Measurements from ENCODE around the gene FAM110A.
"Not testable (repeated sequence)": the region's sequence is repeated elsewhere in the genome, so short reads cannot be mapped to it uniquely, and the experiment has no call there.

FAM110A gene

DNA sequence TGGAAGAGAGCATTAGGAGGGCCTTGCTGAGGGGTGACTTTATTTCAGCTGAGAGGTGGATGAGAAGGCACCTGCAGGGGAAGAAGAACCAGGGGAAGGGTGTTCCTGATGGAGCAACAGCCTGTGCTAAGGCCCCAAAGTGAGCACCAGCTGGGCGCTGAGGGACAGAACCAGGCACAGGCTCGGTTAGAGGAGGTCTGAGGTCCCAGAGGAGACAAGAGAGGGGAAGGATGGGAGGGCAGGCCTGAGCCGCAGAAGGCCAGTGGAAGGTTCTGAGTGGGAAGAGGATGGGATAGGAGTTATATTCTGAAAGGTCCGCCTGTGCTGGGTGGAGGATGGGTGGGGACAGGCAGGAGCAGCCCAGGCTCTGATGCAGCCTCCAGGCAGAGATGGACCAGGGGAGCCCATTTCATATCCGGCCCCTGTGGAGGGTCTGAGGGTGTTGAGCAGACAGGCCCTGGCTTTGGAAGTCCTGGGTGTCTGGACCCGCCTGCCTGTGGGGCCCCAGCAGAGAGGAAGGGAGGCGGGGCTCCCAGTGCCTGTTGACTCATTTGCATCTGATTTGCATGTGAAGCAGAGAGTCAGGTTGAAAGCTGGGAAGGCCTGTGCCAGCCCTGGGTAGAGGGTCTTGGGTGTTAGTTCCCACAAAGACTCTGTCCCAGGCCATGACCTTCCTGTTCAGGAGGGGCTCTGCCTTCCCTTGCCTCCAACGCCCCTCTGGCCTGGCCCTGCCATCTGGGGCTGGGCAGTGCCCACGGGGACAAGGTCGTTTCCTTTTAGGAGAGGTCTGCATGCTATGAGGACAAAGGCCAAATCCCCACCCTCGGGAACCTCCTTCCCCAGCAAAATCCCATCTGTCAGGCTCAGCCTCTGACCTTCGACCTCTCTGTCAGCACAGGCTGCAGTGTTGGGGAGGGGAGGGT is 10.6 kb upstream of the FAM110A start:
- in situ Hi-C loops (cut with MboI; ENCODE audit: low sequenced_read_pairs), result no loop called here

DNA sequence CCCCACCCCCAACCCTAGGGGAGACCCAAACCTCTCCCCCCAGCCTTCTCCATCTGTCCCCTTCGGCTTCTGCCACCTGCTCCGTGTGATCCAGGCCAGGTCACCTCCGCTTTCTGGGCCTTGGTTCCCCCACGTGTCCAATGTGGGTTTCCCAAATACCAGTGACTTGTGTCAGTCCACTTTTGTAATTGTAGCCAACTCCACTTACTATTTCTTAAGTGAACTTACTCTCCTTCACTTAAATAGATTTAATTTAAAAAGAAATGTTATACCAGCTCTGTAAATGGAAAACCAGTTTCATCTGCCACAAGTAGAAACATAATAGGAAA is 10.0 kb upstream of the FAM110A start:
- in situ Hi-C loops (cut with MboI; ENCODE audit: low sequenced_read_pairs), result no loop called here

DNA sequence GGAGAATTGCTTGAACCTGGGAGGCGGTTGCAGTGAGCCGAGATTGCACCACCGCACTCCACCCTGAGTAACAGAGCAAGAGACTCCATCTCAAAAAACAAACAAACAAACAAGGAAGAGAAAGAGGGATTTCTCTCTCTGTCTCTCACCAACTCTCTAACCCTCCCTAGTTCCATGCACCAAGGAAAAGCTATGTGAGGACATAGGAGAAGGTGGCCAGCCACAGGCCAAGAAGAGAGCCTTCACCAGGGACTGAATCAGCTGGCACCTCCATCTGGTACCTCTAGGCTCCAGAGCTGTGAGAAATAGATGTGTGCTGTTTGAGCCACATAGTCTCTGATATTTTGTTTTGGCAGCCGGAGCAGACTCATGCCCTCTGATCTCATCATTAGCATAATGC is 9.0 kb upstream of the FAM110A start:
- in situ Hi-C loops (cut with MboI; ENCODE audit: low sequenced_read_pairs), result no loop called here

DNA sequence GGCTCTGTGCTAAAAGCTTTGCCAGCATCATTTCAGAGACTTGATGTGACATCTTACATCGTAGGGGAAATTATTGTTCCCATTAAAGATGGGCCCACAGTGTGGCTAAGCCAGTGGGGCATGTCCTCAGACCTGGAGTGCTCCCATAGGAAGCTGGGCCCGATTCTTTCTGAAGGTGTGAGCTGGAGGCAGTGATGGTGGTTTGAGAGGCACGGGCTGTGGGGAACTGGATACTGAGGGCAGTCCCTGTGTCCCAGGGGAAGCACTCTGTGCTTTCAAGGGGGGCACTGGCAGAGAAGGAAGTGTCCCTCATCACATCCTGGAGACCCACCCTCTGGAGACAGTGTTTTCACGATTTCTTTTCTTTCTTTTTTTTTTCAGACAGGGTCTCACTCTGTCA is 8.6 kb upstream of the FAM110A start:
- in situ Hi-C loops (cut with MboI; ENCODE audit: low sequenced_read_pairs), result no loop called here

DNA sequence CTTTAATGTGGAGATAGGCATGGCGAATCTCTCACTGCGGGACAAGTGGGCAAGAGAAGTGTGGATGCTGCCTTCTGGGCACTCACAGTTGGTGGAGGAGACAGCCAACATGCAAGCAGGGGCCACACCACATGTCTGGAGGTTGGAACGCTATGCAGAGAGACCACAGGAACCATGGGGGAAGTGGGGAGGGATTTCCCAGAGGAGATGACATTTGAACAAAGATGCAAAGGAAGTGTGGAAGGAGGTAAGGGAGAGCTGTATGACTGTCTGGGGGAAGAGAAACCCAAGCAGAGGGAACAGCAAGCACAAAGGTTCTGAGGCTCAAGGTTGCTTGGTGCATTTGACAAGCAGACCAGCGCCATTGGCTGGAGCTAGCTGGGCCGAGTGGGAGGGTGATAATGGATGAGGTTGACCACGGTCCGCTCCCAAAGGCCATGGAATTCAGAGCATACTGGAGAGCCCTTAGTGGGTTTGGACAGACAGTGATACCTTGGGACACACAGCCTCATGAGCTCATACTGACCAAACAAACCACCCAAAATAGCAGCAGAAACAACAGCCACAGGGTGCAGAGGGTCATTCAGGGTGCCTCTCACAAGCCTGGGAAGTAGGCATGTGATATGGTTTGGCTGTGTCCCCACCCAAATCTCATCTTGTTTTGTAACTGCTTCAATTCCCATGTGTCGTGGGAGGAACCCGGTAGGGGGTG is 7.6 kb upstream of the FAM110A start:
- in situ Hi-C loops (cut with MboI; ENCODE audit: low sequenced_read_pairs), result no loop called here

DNA sequence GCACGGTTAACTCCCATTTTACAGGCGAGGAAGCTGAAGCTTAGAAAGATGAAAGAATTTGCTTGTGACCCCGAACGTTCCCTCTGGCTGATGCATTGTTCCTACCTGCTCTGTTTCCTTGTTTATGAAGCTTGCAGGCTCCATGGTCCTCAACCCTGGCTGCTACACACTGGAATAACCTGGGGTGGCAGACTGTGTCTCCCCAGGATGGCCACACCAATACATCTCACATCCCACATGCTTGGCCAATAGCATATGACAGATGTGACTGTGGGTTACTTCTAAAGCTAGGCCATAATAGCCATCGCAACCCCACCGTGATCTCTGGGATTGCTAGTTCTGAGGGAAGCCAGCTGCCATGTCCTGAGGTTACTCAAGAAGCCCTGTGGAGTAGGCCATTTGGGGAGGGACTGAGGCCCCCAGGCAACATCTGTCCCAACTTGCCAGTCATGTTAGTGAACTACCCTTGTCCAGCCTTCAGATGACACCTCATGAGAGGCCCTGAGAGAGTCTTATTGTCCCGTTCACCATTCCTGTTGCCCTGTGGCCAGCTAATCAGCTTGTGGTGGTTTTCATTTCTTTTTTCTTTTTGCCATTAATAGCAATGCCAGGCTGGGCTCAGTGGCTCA is 6.7 kb upstream of the FAM110A start:
- in situ Hi-C loops (cut with MboI; ENCODE audit: low sequenced_read_pairs), result no loop called here

DNA sequence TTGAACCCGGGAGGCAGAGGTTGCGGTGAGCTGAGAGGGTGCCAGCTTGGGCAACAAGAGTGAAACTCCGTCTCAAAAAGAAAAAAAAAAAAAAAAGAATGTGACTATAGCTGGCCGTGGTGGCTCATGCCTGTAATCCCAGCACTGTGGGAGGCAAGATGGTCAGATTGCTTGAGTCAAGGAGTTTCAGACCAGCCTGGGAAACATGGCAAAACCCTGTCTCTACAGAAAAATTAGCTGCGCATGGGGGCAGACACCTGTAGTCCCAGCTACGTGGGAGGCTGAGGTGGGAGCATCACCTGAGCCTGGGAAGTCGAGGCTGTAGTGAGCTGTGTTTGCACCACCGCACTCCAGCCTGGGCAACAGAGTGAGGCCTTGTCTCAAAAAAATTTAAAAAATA is 5.5 kb upstream of the FAM110A start:
- in situ Hi-C loops (cut with MboI; ENCODE audit: low sequenced_read_pairs), result not testable (repeated sequence)

DNA sequence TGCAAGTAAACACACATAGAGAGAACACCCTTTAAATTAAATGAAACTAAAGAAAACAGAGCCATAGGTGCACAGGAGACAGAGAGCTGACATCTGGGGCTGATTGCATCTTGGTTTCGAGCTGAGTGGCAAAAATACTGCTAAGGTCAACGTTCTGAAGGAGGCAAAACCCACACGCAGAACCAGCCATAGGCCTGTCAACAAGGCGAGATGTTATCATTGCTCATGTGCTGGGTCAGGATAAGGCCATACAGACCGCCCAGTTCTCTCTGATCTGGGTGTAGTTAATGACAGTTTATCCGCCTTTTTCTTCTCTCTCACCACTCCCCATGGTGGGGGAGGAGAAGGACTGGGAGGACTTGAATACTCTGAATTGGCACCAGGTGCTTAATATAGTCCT is 4.5 kb upstream of the FAM110A start:
- in situ Hi-C loops (cut with MboI; ENCODE audit: low sequenced_read_pairs), result no loop called here

DNA sequence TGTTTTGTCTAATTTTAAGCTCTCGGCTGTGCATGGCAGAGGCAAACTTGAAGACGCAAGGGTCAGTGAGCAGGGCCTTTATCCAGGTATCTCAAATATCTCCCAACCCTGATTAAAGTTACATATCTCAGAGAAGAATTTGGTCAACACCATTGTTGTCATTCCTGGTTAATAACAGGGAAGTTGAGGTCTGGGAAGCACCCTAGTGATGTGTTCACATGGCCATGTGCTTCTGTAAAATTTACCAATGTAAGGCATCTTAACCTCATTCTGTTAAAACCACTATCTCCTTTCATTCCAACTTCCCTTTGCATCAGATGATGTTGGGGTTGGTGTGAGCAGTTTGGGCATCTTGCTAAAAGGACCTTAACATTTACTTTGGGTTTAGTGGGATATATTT is 4.0 kb upstream of the FAM110A start:
- in situ Hi-C loops (cut with MboI; ENCODE audit: low sequenced_read_pairs), result no loop called here

DNA sequence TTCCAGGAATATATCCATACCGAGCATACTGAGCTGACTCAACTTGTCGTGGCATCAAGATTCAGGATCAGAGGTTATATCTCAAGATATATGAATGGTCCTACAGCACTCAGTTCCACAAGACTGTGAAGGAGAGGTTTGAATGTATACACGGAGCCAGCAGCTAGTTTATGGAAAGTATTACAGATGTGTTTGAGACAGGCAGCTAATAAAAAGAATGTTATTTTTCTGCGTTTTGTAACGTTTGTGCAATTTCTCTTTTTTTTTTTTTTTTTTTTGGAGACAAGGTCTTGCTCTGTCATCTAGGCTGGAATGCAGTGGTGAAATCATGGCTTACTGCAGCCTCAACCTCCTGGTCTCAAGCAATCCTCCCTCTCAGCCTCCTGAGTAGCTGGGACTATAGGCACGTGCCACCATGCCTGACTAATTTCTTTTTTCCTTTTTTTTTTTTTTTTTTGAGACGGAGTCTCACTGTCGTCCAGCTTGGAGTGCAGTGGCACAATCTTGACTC is 3.4 kb upstream of the FAM110A start:
- in situ Hi-C loops (cut with MboI; ENCODE audit: low sequenced_read_pairs), result no loop called here

DNA sequence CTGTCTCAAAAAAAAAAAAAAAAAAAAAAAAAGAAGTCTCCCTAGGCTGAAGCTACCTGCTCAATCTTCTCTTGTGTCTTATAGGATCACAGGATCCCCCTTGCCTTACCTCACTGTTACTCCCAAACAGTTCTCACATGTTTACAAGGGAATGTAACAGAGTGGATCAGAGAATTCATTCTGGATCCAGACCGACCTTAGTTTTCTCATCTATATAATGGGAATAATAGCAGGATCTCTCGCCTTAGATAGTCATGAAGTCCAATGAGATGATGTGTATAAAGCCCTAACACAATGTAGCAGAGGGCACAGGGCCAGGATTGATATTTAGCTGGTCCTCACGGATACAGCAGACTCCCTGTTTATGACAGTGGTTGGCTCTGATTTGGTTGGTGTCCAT is 2.3 kb upstream of the FAM110A start:
- in situ Hi-C loops (cut with MboI; ENCODE audit: low sequenced_read_pairs), result no loop called here

DNA sequence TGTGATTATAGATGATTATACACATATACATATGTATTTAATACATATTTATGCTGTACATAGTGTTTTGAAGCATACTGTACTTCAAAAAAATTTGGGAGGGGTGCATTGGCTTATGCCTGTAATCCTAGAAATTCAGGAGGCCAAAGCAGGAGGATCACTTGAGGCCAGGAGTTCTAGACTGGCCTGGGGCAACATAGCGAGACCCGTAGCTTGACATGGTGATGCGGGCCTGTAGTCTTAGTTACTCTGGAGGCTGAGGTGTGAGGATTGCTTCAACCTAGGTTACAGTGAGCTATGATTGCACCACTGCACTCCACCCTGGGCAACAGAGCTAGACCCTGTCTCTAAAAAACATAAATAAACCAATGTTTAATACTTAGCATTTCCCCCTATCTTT is 1.6 kb upstream of the FAM110A start:
- in situ Hi-C loops (cut with MboI; ENCODE audit: low sequenced_read_pairs), result no loop called here

DNA sequence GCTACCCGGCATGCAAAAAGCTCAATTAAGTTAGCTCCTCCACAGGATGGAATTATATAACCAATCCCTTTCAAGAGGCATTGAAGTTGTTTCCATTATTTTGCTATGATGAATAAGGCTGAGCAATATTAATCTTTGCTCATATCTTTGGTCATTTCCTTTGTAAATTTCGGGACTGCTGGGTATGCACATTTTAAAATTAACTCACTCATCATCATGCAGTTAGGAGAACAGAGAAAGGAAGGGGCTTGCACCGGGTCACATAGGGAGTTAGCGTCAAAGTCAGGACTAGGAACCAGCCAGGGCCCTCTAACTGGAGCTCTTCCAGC is 430 bp upstream of the FAM110A start:
- in situ Hi-C loops (cut with MboI; ENCODE audit: low sequenced_read_pairs), result no loop called here

DNA sequence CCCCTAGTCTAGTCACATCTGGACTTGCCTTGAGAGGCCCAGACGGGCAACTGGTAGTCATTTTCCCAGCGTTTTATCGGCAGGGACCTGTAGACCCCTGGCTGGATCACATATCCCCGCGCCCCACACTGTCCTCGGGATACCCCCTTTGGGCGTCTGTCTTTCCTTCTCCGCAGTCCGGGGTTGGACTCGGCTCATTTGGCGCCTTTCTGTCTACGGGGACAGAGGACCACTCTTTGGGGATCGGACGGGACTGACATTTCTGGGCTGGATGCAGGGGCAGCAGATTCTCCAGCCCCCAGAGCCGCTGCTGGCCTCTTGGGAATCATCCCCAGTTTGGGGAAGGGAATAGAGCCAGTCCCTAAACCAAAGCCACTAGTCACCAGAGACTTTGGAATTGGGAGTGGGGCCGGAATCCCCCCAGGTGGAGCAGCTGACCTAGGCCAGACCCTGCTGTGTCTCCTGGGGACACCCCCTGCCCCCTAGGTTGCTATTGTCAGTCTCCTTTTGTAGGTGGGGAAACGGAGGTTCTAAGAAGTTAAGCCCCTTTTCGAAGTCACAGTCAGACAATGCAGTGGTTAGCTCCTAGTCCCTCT is 734 bp downstream of the FAM110A start:
- in situ Hi-C loops (cut with MboI; ENCODE audit: low sequenced_read_pairs), result no loop called here

DNA sequence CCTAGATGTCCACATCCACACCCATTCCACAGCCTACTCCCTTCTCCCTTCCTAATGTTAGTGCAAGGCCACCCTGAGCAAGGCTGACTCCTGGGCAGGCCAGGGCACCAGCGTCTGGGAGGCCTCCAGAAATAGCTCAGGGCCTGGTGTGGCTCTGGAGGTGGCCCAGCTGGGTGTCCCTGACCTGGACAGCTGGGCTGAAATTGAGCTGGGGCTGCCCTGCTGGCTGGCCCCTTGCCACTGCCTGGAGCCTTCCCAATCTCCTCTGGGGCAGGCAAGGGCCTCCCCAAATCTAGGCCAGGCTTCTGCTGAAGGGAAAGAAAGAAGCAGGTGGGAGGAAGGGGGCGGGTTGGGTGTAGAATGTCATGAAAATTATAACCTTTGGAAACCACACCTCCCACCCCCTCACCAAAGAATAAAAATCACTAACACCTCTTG is 2.1 kb downstream of the FAM110A start:
- in situ Hi-C loops (cut with MboI; ENCODE audit: low sequenced_read_pairs), result no loop called here

DNA sequence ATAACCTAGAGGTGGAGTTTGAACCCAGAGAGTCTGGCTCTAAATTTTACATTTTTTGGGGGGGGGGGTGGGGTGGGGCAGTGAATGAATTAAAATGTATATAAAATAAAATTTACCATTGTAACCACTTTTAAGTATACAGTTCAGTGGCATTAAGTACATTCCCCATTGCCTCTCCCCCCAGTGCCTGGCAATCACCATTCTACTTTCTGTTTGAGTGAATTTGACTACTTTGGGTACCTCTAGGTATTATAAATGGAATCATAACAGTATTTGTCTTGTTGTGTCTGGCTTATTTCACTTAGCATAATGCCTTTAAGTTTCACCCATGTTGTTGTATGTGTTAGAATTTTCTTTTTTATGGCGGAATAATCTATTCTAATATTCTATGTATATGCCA is 2.7 kb downstream of the FAM110A start:
- in situ Hi-C loops (cut with MboI; ENCODE audit: low sequenced_read_pairs), result no loop called here

DNA sequence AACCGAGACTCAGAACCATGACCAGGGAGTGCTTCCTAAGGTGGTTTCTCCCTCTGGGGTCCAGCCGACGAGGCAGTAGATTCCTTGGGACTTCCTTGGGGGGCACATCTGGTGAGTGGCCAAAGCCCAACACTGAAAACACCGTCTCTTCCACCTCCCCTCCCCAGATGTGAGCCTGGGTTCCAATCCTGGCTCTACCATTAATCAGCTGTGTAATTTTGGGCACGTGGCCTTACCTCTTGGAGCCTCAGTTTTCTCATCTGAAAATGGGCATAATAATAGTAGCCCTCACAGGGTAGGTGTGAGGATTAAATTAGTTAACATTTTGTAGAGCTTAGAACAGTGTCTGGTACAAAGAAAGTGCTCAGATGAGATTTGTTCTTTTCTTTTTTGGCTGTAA is 5.5 kb downstream of the FAM110A start:
- in situ Hi-C loops (cut with MboI; ENCODE audit: low sequenced_read_pairs), result no loop called here

DNA sequence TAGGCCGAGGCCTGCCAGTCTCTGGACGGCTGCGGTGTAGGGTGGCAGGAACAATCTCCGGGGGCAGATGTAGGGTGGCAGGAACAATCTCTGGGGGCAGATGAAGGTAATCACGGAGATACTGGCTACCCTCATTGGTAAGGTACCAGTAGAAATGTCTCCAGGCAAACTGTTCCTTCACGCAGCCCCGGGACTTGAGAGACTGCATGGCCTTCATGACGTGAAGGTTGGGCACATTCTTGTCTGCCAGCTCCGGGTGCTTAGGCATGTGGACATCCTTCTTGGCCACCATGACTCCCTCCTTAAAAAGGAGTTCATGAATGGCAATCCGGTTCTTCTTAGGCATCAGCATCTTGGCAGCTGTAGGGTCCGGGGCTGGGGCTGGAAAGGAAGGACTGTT is 6.1 kb downstream of the FAM110A start:
- in situ Hi-C loops (cut with MboI; ENCODE audit: low sequenced_read_pairs), result no loop called here

DNA sequence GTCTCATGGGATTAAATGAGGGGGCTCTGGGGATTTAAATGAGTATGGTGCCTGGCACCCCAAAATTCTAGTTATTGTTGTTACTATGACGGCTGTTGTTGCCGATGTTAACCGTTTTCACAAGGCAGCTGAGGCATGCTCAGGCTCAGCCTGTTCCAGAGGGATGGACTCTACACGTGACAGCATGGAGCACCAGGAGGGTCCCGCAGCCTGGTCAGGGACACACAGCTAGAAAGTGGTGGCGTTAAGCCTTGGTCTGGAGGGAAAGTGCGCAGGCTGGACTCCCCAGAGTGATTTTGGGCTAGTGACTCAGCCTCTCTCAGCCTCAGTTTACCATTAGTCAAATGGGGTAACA is 7.0 kb downstream of the FAM110A start:
- in situ Hi-C loops (cut with MboI; ENCODE audit: low sequenced_read_pairs), result no loop called here

DNA sequence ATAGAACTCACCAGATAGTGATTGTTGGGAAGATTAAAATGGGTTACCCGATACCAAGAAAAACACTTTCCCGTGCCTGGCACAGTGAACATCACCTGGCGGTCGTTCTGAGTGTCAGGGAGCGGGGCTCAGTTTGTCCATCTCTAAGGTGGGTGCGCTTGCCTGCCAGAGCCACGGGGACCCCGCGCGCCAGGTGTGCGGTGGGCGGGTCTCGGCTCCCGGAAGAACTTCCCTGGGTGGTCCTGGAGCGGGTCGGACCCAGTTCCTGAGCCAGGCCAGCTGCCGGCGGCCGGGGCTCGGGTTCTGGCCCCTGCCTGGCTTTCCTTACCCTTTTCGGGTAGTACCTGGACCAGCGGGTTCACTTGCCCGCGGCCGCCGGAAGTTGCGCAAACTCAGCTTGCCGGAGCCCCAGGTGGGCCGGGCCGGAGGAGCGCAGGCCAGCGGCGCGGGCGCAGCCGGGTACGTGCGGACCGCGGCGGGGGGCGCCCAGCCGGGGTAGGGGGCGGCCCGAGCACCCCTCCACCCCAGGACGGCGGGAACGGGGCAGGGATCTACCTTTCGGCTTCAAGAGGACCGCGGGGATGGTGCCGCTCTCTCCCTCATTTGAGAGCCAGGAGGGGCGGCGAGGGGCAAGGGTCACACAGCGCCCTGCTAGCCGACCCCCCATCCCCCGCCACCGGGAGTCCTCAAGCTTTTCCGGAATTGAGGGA is 7.5 kb downstream of the FAM110A start:
- in situ Hi-C loops (cut with MboI; ENCODE audit: low sequenced_read_pairs), result no loop called here

All from hTERT RPE-1 (cell line).